IMR-90 (cell line): ENCODE measurements around the gene OR6T1. TPM values are rescaled to one million over a fixed set of nuclear protein-coding genes. Genes with fewer than 3 reads are reported as not detected.

ENCODE experiments used
- ATAC-seq: fragments of 200-7000 bp; cut with Tn5 transposase; 2 replicates; pipeline ENCODE4 v1.9.1; 2020; ENCODE audit warnings: low read depth, mild to moderate bottlenecking, moderate library complexity
- Bru-seq: library from RNA; stranded (reverse); fragments of 400-500 nt; gene quantifications from one replicate; lab custom pipeline; 2021; lab: Mats Ljungman, UMichigan
- BruChase-seq, 2 experiments: library from RNA; stranded (reverse); fragments of 400-500 nt; gene quantifications; one replicate each; lab custom pipeline; 2021; lab: Mats Ljungman, UMichigan
- BruUV-seq: library from RNA; stranded (reverse); fragments of 400-500 nt; replicated peaks from 2 replicates; lab custom pipeline; 2021; lab: Mats Ljungman, UMichigan
- CTCF ChIA-PET: fragments of 300-600 bp; formaldehyde crosslinking; extraction: SDS; loops from one replicate; lab custom pipeline; 2021; ENCODE audit warnings: antibody characterized with exemption; lab: Yijun Ruan, JAX
- POLR2A ChIA-PET: fragments of 300-600 bp; sonication (Branson Sonifier 250); formaldehyde crosslinking; loops from one replicate; lab custom pipeline; 2022; ENCODE audit warnings: antibody characterized with exemption; ENCODE audit not compliant: unreplicated experiment; lab: Charles Lee
- DNase-seq: peaks from one replicate; pipeline ENCODE4 v3.0.0; 2013
- H2AFZ ChIP-seq: replicated peaks from 2 replicates; pipeline ENCODE3; 2013; ENCODE audit warnings: low read length, mild to moderate bottlenecking; ENCODE audit not compliant: poor library complexity
- H2AK5ac ChIP-seq: 2 replicates; pipeline ENCODE4 v1.6.1; 2013; ENCODE audit warnings: low read depth, low read length, inconsistent platforms
- H2AK9ac ChIP-seq: replicated peaks from 2 replicates; pipeline ENCODE3; 2013; ENCODE audit warnings: mild to moderate bottlenecking, low read depth, low read length, moderate library complexity; ENCODE audit not compliant: poor library complexity
- H2BK120ac ChIP-seq: 2 replicates; pipeline ENCODE4 v1.6.1; 2013; ENCODE audit warnings: low read depth, low read length, inconsistent platforms
- H2BK15ac ChIP-seq: 3 replicates; pipeline ENCODE4 v1.6.1; 2013; ENCODE audit warnings: low read depth, low read length, inconsistent platforms
- H2BK20ac ChIP-seq: 2 replicates; pipeline ENCODE4 v1.6.1; 2013; ENCODE audit warnings: low read depth, mild to moderate bottlenecking, inconsistent platforms, low read length, moderate library complexity
- H2BK5ac ChIP-seq: 2 replicates; pipeline ENCODE4 v1.6.1; 2013; ENCODE audit warnings: mild to moderate bottlenecking, low read depth, low read length, inconsistent platforms; ENCODE audit not compliant: poor library complexity, severe bottlenecking
- H3K14ac ChIP-seq: replicated peaks from 2 replicates; pipeline ENCODE4 v1.6.1; 2013; ENCODE audit warnings: low read depth, low read length, inconsistent platforms
- H3K18ac ChIP-seq: 2 replicates; pipeline ENCODE4 v1.6.1; 2013; ENCODE audit warnings: low read depth, low read length, control low read depth
- H3K23ac ChIP-seq: 2 replicates; pipeline ENCODE4 v1.6.1; 2013; ENCODE audit warnings: low read depth, low read length, inconsistent platforms
- H3K27ac ChIP-seq: 2 replicates; pipeline ENCODE4 v1.5.1; 2013; ENCODE audit warnings: mild to moderate bottlenecking, control low read depth, low read length; ENCODE audit not compliant: insufficient read depth
- H3K27me3 ChIP-seq: 2 replicates; pipeline ENCODE4 v1.6.1; 2013; ENCODE audit warnings: low read length; ENCODE audit not compliant: control insufficient read depth, insufficient read depth
- H3K36me3 ChIP-seq: 2 replicates; pipeline ENCODE4 v1.6.1; 2013; ENCODE audit warnings: low read length, mixed read lengths; ENCODE audit not compliant: control insufficient read depth, insufficient read depth
- H3K4ac ChIP-seq: 2 replicates; pipeline ENCODE4 v1.6.1; 2013; ENCODE audit warnings: low read depth, low read length, inconsistent platforms
- H3K4me1 ChIP-seq: 2 replicates; pipeline ENCODE4 v1.6.1; 2013; ENCODE audit warnings: low read length, mixed read lengths; ENCODE audit not compliant: control insufficient read depth, insufficient read depth
- H3K4me2 ChIP-seq: 2 replicates; pipeline ENCODE4 v1.6.1; 2013; ENCODE audit warnings: low read depth, mild to moderate bottlenecking, control low read depth, low read length, moderate library complexity
- H3K4me3 ChIP-seq: 2 replicates; pipeline ENCODE4 v1.5.1; 2013; ENCODE audit warnings: low read depth, mild to moderate bottlenecking, control low read depth, low read length, moderate library complexity; ENCODE audit not compliant: insufficient read depth
- H3K56ac ChIP-seq: 2 replicates; pipeline ENCODE4 v1.6.1; 2013; ENCODE audit warnings: low read length, inconsistent platforms; ENCODE audit not compliant: insufficient read depth; ENCODE audit errors: extremely low read depth
- H3K79me1 ChIP-seq, 2 experiments: 2 replicates each; pipeline ENCODE4 v1.6.1; 2013; ENCODE audit warnings: low read length in 2 of 2, inconsistent platforms in 1 of 2, low read depth in 1 of 2
- H3K9ac ChIP-seq: 2 replicates; pipeline ENCODE4 v1.6.1; 2013; ENCODE audit warnings: low read depth, low read length, control low read depth
- H3K9me1 ChIP-seq: 2 replicates; pipeline ENCODE4 v1.6.1; 2013; ENCODE audit warnings: low read length, inconsistent platforms; ENCODE audit not compliant: insufficient read depth
- H3K9me3 ChIP-seq: 2 replicates; pipeline ENCODE4 v1.6.1; 2013; ENCODE audit warnings: low read length; ENCODE audit not compliant: control insufficient read depth, insufficient read depth
- H4K20me1 ChIP-seq: 2 replicates; pipeline ENCODE4 v1.6.1; 2013; ENCODE audit warnings: low read length, inconsistent platforms; ENCODE audit not compliant: insufficient read depth
- H4K5ac ChIP-seq: 2 replicates; pipeline ENCODE4 v1.6.1; 2013; ENCODE audit warnings: mild to moderate bottlenecking, low read depth, low read length, control low read depth
- H4K8ac ChIP-seq, 2 experiments: 2 replicates each; pipeline ENCODE4 v1.6.1; 2013; ENCODE audit warnings: low read depth in 2 of 2, low read length in 2 of 2, control low read depth in 1 of 2, inconsistent platforms in 1 of 2
- H4K91ac ChIP-seq: 2 replicates; pipeline ENCODE4 v1.6.1; 2013; ENCODE audit warnings: low read depth, low read length, inconsistent platforms; ENCODE audit not compliant: insufficient read depth
- BHLHE40 ChIP-seq: fragments of 150-350 bp; IDR thresholded peaks from 2 replicates; pipeline ENCODE4 v1.6.1; 2016; ENCODE audit warnings: mild to moderate bottlenecking, low read depth, low read length
- CEBPB ChIP-seq: IDR thresholded peaks from 2 replicates; pipeline ENCODE4 v1.6.1; 2012; ENCODE audit warnings: low read depth, low read length, improper control_type of control experiment
- CHD1 ChIP-seq: IDR thresholded peaks from 2 replicates; pipeline ENCODE4 v1.6.1; 2012; ENCODE audit warnings: low read depth, low read length, improper control_type of control experiment
- ELK1 ChIP-seq: fragments of 150-350 bp; IDR thresholded peaks from 2 replicates; pipeline ENCODE4 v1.6.1; 2016; ENCODE audit warnings: low read depth, mild to moderate bottlenecking, low read length, moderate library complexity, borderline replicate concordance
- FOS ChIP-seq: fragments of 150-350 bp; IDR thresholded peaks from 2 replicates; pipeline ENCODE4 v1.6.1; 2016; ENCODE audit warnings: low read depth, low read length
- MAFK ChIP-seq: IDR thresholded peaks from 2 replicates; pipeline ENCODE4 v1.6.1; 2012; ENCODE audit warnings: low read depth, low read length, improper control_type of control experiment
- MAZ ChIP-seq: IDR thresholded peaks from 2 replicates; pipeline ENCODE4 v1.6.1; 2012; ENCODE audit warnings: low read depth, mild to moderate bottlenecking, low read length, improper control_type of control experiment, moderate library complexity, borderline replicate concordance
- MXI1 ChIP-seq: IDR thresholded peaks from 2 replicates; pipeline ENCODE4 v1.6.1; 2012; ENCODE audit warnings: low read depth, mild to moderate bottlenecking, low read length, moderate library complexity, borderline replicate concordance
- NFE2L2 ChIP-seq: fragments of 150-350 bp; IDR thresholded peaks from 2 replicates; pipeline ENCODE4 v1.6.1; 2016; ENCODE audit warnings: low read depth, mild to moderate bottlenecking, low read length
- POLR2A ChIP-seq: IDR thresholded peaks from 2 replicates; pipeline ENCODE4 v1.6.1; 2012; ENCODE audit warnings: mild to moderate bottlenecking, low read depth, low read length
- RAD21 ChIP-seq: IDR thresholded peaks from 2 replicates; pipeline ENCODE4 v1.6.1; 2012; ENCODE audit warnings: low read length, improper control_type of control experiment
- RCOR1 ChIP-seq: IDR thresholded peaks from 2 replicates; pipeline ENCODE4 v1.6.1; 2012; ENCODE audit warnings: mild to moderate bottlenecking, low read length, improper control_type of control experiment; ENCODE audit not compliant: insufficient replicate concordance
- RFX5 ChIP-seq: IDR thresholded peaks from 2 replicates; pipeline ENCODE4 v1.8.0; 2012; ENCODE audit warnings: low read depth, mild to moderate bottlenecking, low read length, moderate library complexity
- WGBS, 2 experiments: methylation state at CpG; one replicate each; pipeline versions ENCODE4 v1.1.5 to v1.1.7; 2013; ENCODE audit warnings: missing lambda C conversion rate in 2 of 2; ENCODE audit not compliant: insufficient read length in 1 of 2; ENCODE audit errors: extremely low coverage in 2 of 2; 5-methylcytosine and 5-hydroxymethylcytosine counted together
- dilution Hi-C: fragments of 300-500 bp; cut with HindIII; formaldehyde crosslinking; loops from one replicate; pipeline ENCODE4 v1.14.3; 2018; ENCODE audit warnings: low sequenced_read_pairs; ENCODE audit not compliant: unreplicated experiment
- in situ Hi-C: fragments of 300-500 bp; cut with MboI; formaldehyde crosslinking; loops from 3 replicates; pipeline ENCODE4 v1.14.3; 2019; ENCODE audit warnings: low sequenced_read_pairs, inconsistent platforms, mixed read lengths
- intact Hi-C: fragments of 100-400 bp; cut with micrococcal nuclease; formaldehyde crosslinking; loops from 2 replicates; pipeline ENCODE4 v1.10.0; 2022
- long read RNA-seq: library from polyadenylated mRNA; unstranded; transcript quantifications from one replicate; pipeline ENCODE4 v2.0.0, GENCODE V29; 2021; ENCODE audit not compliant: unreplicated experiment
- polyA plus RNA-seq, 3 experiments: library from polyadenylated mRNA; depleted of rRNA; stranded (reverse); fragments of >200 nt; gene quantifications; 2 replicates each; pipeline ENCODE4 v1.2.3, GENCODE V29; 2012; ENCODE audit warnings: low replicate concordance in 1 of 3
- total RNA-seq: library from RNA; depleted of rRNA; stranded (reverse); fragments of >200 nt; gene quantifications from 2 replicates; pipeline ENCODE4 v1.2.3, GENCODE V29; 2012; rRNA removed
- TF ChIP-seq, protein P1 (sequence below): fragments of 150-350 bp; IDR thresholded peaks from 2 replicates; pipeline ENCODE4 v1.6.1; 2017; ENCODE audit warnings: mild to moderate bottlenecking, antibody characterized with exemption, low read length, low read depth
- TF ChIP-seq, protein P2 (sequence below): conservative IDR thresholded peaks from 2 replicates; pipeline ENCODE4 v1.5.1; 2012; ENCODE audit warnings: mild to moderate bottlenecking, low read depth, low read length, improper control_type of control experiment

OR6T1 gene, protein sequence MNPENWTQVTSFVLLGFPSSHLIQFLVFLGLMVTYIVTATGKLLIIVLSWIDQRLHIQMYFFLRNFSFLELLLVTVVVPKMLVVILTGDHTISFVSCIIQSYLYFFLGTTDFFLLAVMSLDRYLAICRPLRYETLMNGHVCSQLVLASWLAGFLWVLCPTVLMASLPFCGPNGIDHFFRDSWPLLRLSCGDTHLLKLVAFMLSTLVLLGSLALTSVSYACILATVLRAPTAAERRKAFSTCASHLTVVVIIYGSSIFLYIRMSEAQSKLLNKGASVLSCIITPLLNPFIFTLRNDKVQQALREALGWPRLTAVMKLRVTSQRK
- total RNA-seq (not detected in 2 replicates), polyA plus RNA-seq (2012; rRNA removed) (not detected in 2 replicates), Bru-seq, nascent RNA (not detected), BruChase-seq, experiment 1, labeled RNA remaining after a 6-hour chase (not detected), BruChase-seq, experiment 2, labeled RNA remaining after a 2-hour chase (not detected)
- not detected in 2 replicates for polyA plus RNA-seq (2012; cell fraction: cytosol; rRNA removed)
- polyA plus RNA-seq (2012; cell fraction: nucleus; rRNA removed; ENCODE audit: low replicate concordance): not detected in 2 replicates
- long read RNA-seq: 0 reads

GRCh38 chr11:123943738-123944137, at the start of gene OR6T1:
Gene OR6T1, minus strand, starts transcription at chr11:123943838. Its CDS starts 0 bp downstream, at chr11:123943838.
- ChIA-PET CTCF (no interaction called here), POLR2A (no interaction called here)
- no peak within 1 kb of the TSS for H3K23ac ChIP-seq
- no peaks in the 10 kb centered on the region for H3K4me1 ChIP-seq
- H2AK9ac ChIP-seq: no peak within 1 kb of the TSS
- H4K5ac ChIP-seq: no peak within 1 kb of the TSS
- H2BK15ac ChIP-seq: no peak within 1 kb of the TSS
- no peak within 1 kb of the TSS for H3K56ac ChIP-seq
- no peak within 1 kb of the TSS for H2AK5ac ChIP-seq
- no peak within 1 kb of the TSS for H3K27ac ChIP-seq
- no TSS peak for BruUV-seq
- in situ Hi-C loops (no loop called here), intact Hi-C loops (no loop called here), dilution Hi-C loops (no loop called here)
- H2AFZ ChIP-seq: peak within 1 kb of the TSS; percentile 48
- H3K4me2 ChIP-seq: no peak within 1 kb of the TSS
- no peak within 1 kb of the TSS for H2BK120ac ChIP-seq
- H4K8ac ChIP-seq: no peak within 1 kb of the TSS
- H3K9me1 ChIP-seq: no peaks in the 10 kb centered on the region
- no peak within 1 kb of the TSS for H2BK5ac ChIP-seq
- H3K9me3 ChIP-seq: peaks cover 17% of the 10 kb centered on the region
- no peaks in the 10 kb centered on the region for H3K79me1 ChIP-seq
- no peaks in the 10 kb centered on the region for H3K27me3 ChIP-seq
- H2BK20ac ChIP-seq: no peak within 1 kb of the TSS
- DNase-seq (no peak), ATAC-seq (no peak)
- WGBS, 2 experiments: no CpG with 5 or more reads among the region's 3 CpGs
- no peak within 1 kb of the TSS for H3K14ac ChIP-seq
- no peaks in the 10 kb centered on the region for H4K20me1 ChIP-seq
- H3K9ac ChIP-seq: no peak within 1 kb of the TSS
- no peak within 1 kb of the TSS for H3K4me3 ChIP-seq
- no peak within 1 kb of the TSS for H3K4ac ChIP-seq
- no peaks in the 10 kb centered on the region for H3K36me3 ChIP-seq
- no peak within 1 kb of the TSS for H3K18ac ChIP-seq
- no peak within 1 kb of the TSS for H4K91ac ChIP-seq
- TF ChIP-seq MAZ: no peak
- no peak for TF ChIP-seq MAFK
- TF ChIP-seq RCOR1: no peak
- TF ChIP-seq, protein P1, sequence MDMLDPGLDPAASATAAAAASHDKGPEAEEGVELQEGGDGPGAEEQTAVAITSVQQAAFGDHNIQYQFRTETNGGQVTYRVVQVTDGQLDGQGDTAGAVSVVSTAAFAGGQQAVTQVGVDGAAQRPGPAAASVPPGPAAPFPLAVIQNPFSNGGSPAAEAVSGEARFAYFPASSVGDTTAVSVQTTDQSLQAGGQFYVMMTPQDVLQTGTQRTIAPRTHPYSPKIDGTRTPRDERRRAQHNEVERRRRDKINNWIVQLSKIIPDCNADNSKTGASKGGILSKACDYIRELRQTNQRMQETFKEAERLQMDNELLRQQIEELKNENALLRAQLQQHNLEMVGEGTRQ: no peak
- no peak for TF ChIP-seq BHLHE40
- TF ChIP-seq, protein P2, sequence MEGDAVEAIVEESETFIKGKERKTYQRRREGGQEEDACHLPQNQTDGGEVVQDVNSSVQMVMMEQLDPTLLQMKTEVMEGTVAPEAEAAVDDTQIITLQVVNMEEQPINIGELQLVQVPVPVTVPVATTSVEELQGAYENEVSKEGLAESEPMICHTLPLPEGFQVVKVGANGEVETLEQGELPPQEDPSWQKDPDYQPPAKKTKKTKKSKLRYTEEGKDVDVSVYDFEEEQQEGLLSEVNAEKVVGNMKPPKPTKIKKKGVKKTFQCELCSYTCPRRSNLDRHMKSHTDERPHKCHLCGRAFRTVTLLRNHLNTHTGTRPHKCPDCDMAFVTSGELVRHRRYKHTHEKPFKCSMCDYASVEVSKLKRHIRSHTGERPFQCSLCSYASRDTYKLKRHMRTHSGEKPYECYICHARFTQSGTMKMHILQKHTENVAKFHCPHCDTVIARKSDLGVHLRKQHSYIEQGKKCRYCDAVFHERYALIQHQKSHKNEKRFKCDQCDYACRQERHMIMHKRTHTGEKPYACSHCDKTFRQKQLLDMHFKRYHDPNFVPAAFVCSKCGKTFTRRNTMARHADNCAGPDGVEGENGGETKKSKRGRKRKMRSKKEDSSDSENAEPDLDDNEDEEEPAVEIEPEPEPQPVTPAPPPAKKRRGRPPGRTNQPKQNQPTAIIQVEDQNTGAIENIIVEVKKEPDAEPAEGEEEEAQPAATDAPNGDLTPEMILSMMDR: no peak
- TF ChIP-seq NFE2L2: no peak
- TF ChIP-seq RAD21: no peak
- TF ChIP-seq POLR2A: no peak
- TF ChIP-seq CHD1: no peak
- no peak for TF ChIP-seq RFX5
- TF ChIP-seq MXI1: no peak
- no peak for TF ChIP-seq ELK1
- no peak for TF ChIP-seq CEBPB
- no peak for TF ChIP-seq FOS
